Parathyroid adenoma (tissue), 2 donors: ENCODE data around the gene KICS2.

Experiments
- H2AFZ ChIP-seq: fragments of 300-600 bp; sonication (generic); one replicate; pipeline ENCODE4 v1.7.0; 2017; ENCODE audit warnings: antibody characterized with exemption, mild to moderate bottlenecking
- H3K27ac ChIP-seq: fragments of 300-600 bp; sonication (generic); one replicate; pipeline ENCODE4 v1.7.0; 2017
- H3K27me3 ChIP-seq: fragments of 300-600 bp; sonication (generic); one replicate; pipeline ENCODE4 v1.7.0; 2017; ENCODE audit warnings: low read length; ENCODE audit not compliant: control insufficient read depth, insufficient read depth
- H3K36me3 ChIP-seq: fragments of 300-600 bp; sonication (generic); one replicate; pipeline ENCODE4 v1.7.0; 2017; ENCODE audit warnings: low read length; ENCODE audit not compliant: control insufficient read depth, insufficient read depth
- H3K4me1 ChIP-seq: fragments of 300-600 bp; sonication (generic); one replicate; pipeline ENCODE4 v1.7.0; 2017; ENCODE audit warnings: control low read depth
- H3K4me2 ChIP-seq: fragments of 300-600 bp; sonication (generic); one replicate; pipeline ENCODE4 v1.7.0; 2017; ENCODE audit warnings: low read length
- H3K4me3 ChIP-seq: fragments of 300-600 bp; sonication (generic); one replicate; pipeline ENCODE4 v1.7.0; 2017; ENCODE audit warnings: low read depth, low read length
- H3K79me2 ChIP-seq: fragments of 300-600 bp; sonication (generic); one replicate; pipeline ENCODE4 v1.7.0; 2017; ENCODE audit warnings: control low read depth
- H3K9ac ChIP-seq: fragments of 300-600 bp; sonication (generic); one replicate; pipeline ENCODE4 v1.7.0; 2017; ENCODE audit warnings: mild to moderate bottlenecking
- H3K9me3 ChIP-seq: fragments of 300-600 bp; sonication (generic); one replicate; pipeline ENCODE4 v1.7.0; 2017; ENCODE audit warnings: low read length; ENCODE audit not compliant: control insufficient read depth
- TF ChIP-seq, protein P1 (sequence below): fragments of 300-600 bp; sonication (generic); IDR thresholded peaks from one replicate; pipeline ENCODE4 v1.7.0; 2017; ENCODE audit warnings: antibody characterized with exemption, mild to moderate bottlenecking
- donor health status: primary hyperparathyroidism.

The KICS2 gene

DNA sequence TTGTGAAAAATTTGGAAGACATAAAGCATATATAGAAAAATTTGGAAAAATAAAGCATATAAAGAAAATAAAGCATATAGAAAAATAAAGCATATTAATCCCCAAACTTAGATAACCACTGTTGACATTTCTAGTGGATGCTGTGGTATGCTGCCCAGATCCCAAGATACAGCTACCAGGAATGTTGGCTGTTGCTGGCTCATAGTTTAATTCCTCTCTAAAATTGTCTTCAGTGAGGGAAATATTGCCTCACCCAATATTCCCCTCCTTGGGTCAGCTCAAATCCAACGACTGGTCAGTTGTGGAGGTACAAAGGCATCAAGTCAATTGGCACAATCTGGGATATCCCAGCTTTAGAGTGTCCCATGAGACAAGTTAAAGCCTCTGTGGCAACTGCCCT, 10.1 kb upstream of the KICS2 start:
- Histone ChIP-seq H3K4me1 (no peaks in the 10 kb centered on the region), H3K27ac (no peak overlapping the region), H3K9ac (no peak overlapping the region), H3K79me2 (no peaks in the 10 kb centered on the region), H2AFZ (no peak overlapping the region), H3K27me3 (no peaks in the 10 kb centered on the region), H3K9me3 (no peaks in the 10 kb centered on the region), H3K36me3 (no peaks in the 10 kb centered on the region), H3K4me3 (no peak overlapping the region), H3K4me2 (no peak overlapping the region)
- TF ChIP-seq, protein P1, sequence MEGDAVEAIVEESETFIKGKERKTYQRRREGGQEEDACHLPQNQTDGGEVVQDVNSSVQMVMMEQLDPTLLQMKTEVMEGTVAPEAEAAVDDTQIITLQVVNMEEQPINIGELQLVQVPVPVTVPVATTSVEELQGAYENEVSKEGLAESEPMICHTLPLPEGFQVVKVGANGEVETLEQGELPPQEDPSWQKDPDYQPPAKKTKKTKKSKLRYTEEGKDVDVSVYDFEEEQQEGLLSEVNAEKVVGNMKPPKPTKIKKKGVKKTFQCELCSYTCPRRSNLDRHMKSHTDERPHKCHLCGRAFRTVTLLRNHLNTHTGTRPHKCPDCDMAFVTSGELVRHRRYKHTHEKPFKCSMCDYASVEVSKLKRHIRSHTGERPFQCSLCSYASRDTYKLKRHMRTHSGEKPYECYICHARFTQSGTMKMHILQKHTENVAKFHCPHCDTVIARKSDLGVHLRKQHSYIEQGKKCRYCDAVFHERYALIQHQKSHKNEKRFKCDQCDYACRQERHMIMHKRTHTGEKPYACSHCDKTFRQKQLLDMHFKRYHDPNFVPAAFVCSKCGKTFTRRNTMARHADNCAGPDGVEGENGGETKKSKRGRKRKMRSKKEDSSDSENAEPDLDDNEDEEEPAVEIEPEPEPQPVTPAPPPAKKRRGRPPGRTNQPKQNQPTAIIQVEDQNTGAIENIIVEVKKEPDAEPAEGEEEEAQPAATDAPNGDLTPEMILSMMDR = no peak

DNA sequence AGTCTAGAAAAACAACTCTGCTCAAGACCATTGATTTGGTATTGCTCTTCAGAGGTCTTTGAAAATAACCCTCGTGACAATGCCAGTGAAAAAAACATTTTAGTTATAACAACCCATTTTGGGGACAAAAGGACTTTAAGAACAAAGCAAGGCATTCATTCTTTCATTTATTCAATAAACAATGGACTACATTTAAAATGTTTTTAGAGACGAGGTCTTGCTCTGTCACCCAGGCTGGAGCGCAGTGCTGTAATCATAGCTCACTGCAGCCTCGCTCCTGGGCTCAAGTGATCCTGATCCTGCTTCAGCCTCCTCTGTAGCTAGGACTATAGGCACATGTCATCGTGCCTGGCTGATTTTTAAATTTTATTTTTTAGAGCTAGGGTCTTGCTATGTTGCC, 7.7 kb upstream of the KICS2 start:
- no peak overlapping the region for H3K9ac ChIP-seq
- TF ChIP-seq, protein P1 = no peak

DNA sequence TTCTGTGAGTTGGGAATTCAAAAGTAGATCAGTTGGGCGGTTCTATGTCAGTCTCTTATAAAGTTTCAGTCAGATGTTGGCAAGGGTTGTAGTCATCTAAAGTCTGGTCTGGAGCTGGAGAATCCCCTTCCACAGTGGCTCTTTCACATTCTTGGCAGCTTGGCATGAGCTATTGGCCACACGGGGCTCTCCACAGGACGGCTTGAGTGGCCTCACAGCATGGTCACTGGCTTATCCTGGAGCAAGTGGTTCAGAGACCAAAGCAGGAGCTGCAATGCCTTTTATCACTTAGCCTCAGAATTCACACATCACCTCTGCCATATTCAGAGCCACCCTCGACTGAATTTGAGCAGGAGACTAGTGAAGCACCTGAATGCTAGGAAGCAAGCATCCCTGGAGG, 7.1 kb upstream of the KICS2 start:
- Histone ChIP-seq H3K4me2 (no peak overlapping the region), H3K4me1 (no peaks in the 10 kb centered on the region), H3K27ac (no peak overlapping the region), H3K79me2 (no peaks in the 10 kb centered on the region), H3K4me3 (no peak overlapping the region), H3K9ac (no peak overlapping the region), H3K27me3 (no peaks in the 10 kb centered on the region), H3K9me3 (no peaks in the 10 kb centered on the region), H3K36me3 (no peaks in the 10 kb centered on the region), H2AFZ (no peak overlapping the region)
- TF ChIP-seq, protein P1 = no peak

More for the DNA sequence above, 7.7 kb upstream of the KICS2 start:
- Histone ChIP-seq H2AFZ (no peak overlapping the region), H3K4me2 (no peak overlapping the region), H3K79me2 (no peaks in the 10 kb centered on the region), H3K4me3 (no peak overlapping the region), H3K9me3 (no peaks in the 10 kb centered on the region), H3K27me3 (no peaks in the 10 kb centered on the region), H3K36me3 (no peaks in the 10 kb centered on the region), H3K4me1 (no peaks in the 10 kb centered on the region), H3K27ac (no peak overlapping the region)

DNA sequence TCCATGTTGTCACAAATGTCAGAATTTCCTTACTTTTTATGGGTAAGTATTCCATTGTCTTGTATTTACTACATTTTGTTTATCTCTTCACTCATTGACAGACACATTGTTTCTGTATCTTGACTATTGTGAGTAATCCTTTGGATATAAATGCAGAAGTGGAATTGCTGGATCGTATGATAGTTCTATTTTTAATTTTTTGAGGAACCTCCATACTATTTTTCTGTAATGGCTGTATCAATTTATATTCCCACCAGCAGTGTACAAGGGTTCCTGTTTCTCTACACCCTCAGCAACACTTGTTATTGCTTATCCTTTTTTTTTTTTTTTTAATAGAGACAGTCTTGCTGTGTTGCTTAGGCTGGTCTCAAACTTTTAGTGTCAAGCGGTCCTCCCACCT, 3.5 kb upstream of the KICS2 start:
- Histone ChIP-seq H3K9ac (no peak overlapping the region), H3K9me3 (no peaks in the 10 kb centered on the region), H3K27me3 (no peaks in the 10 kb centered on the region), H3K4me3 (no peak overlapping the region), H3K36me3 (no peaks in the 10 kb centered on the region), H2AFZ (no peak overlapping the region), H3K4me1 (no peaks in the 10 kb centered on the region), H3K4me2 (no peak overlapping the region), H3K79me2 (no peaks in the 10 kb centered on the region), H3K27ac (no peak overlapping the region)
- TF ChIP-seq, protein P1 = no peak

DNA sequence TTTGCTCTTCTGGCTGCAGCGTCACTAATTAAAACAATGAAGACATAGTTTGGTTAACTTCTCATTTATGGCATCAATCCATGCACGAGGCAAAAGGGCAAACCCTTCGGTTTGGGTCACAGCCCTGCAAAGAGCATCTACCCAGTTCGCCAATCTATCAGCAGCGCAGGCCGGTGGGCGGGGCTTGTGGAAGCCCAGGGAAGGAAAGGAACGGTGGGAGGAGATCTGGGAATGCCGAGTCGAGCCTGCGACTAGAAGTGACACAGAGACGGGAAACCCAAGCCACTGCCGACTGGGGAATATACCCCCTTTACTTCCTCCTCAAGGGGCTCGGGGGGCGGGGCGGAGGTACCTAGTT, 466 bp downstream of the KICS2 start:
- H3K27ac ChIP-seq = peak overlapping the region; percentile 93
- H3K4me2 ChIP-seq = peak overlapping the region; percentile 97
- no peaks in the 10 kb centered on the region for H3K27me3 ChIP-seq
- TF ChIP-seq, protein P1 = no peak
- H2AFZ ChIP-seq = peak overlapping the region; percentile 74
- H3K9me3 ChIP-seq = no peaks in the 10 kb centered on the region
- H3K4me3 ChIP-seq = peak overlapping the region; percentile 96
- no peaks in the 10 kb centered on the region for H3K36me3 ChIP-seq
- H3K79me2 ChIP-seq = peaks cover 3% of the 10 kb centered on the region
- H3K4me1 ChIP-seq = peaks cover 7% of the 10 kb centered on the region
- peak overlapping the region; percentile 79 for H3K9ac ChIP-seq
